GM19240 (cell line): ENCODE measurements around the gene GNL2.
A peak's percentile ranks its signal among the peaks of the same experiment; 100 is the strongest.

ENCODE experiments used
- DNase-seq: peaks from one replicate; pipeline ENCODE4 v3.0.0; 2011; ENCODE audit warnings: low spot score; ENCODE audit not compliant: insufficient read length

Gene GNL2

GRCh38 chr1:37595440-37596181 lies at the start of gene GNL2:
Gene GNL2, minus strand, starts transcription at chr1:37595937. Its CDS starts 115 bp downstream, at chr1:37595822.
- peak; percentile 98 for DNase-seq

- no peak for DNase-seq
Observed at GRCh38 chr1:37641059-37641458, 45.3 kb upstream of the GNL2 start.

- DNase-seq: no peak
Observed at GRCh38 chr1:37636435-37636834, 40.7 kb upstream of the GNL2 start.

- no peak for DNase-seq
Observed at GRCh38 chr1:37634992-37635902, 39.5 kb upstream of the GNL2 start.

GRCh38 chr1:37634244-37634991 lies 38.7 kb upstream of the GNL2 start, which contains the start of gene RSPO1:
Gene RSPO1, minus strand, starts transcription at chr1:37634892. Its CDS starts 5,231 bp downstream, at chr1:37629661.
- no peak for DNase-seq

- no peak for DNase-seq
Observed at GRCh38 chr1:37633938-37634243, 38.2 kb upstream of the GNL2 start.

- no peak for DNase-seq
Observed at GRCh38 chr1:37633040-37633937, 37.6 kb upstream of the GNL2 start.

- DNase-seq: no peak
Observed at GRCh38 chr1:37631036-37631435, 35.3 kb upstream of the GNL2 start.

GRCh38 chr1:37630426-37631028 lies 34.8 kb upstream of the GNL2 start:
- DNase-seq: no peak

GRCh38 chr1:37629726-37630425 lies 34.1 kb upstream of the GNL2 start:
- DNase-seq: no peak

- no peak for DNase-seq
Observed at GRCh38 chr1:37629008-37629407, 33.3 kb upstream of the GNL2 start.

- no peak for DNase-seq
Observed at GRCh38 chr1:37628026-37628556, 32.4 kb upstream of the GNL2 start.

GRCh38 chr1:37622131-37622530 lies 26.4 kb upstream of the GNL2 start:
- DNase-seq: no peak

GRCh38 chr1:37621326-37621870 lies 25.7 kb upstream of the GNL2 start:
- DNase-seq: no peak

GRCh38 chr1:37620707-37621106 lies 25.0 kb upstream of the GNL2 start:
- DNase-seq: no peak

- DNase-seq: no peak
Observed at GRCh38 chr1:37616330-37616729, 20.6 kb upstream of the GNL2 start.

GRCh38 chr1:37614105-37614504 lies 18.4 kb upstream of the GNL2 start:
- DNase-seq: no peak

- no peak for DNase-seq
Observed at GRCh38 chr1:37612186-37612585, 16.4 kb upstream of the GNL2 start.

- DNase-seq: no peak
Observed at GRCh38 chr1:37609994-37610393, 14.3 kb upstream of the GNL2 start.
